ENCODE data around the gene NIPAL4.

Gene NIPAL4

DNA sequence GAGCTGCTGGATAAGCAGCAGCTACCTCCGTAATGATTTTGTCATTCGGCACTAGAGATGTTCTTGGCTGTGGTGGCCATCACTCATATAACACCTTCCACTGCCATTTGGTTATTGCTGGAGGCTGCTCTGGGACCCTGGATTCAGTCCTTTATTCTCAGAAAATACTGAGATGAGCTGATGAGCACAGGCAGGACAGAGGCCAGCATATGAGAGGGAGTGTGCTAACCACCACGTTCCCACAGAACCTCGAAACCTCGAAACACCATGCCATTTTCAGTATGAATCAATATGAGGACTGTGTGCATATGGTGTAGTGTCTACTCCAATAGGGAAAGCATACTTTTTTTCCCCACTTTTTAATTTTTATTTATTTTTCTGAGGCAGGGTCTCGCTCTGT, 59.0 kb downstream of the NIPAL4 start:
- no peak for DNase-seq

DNA sequence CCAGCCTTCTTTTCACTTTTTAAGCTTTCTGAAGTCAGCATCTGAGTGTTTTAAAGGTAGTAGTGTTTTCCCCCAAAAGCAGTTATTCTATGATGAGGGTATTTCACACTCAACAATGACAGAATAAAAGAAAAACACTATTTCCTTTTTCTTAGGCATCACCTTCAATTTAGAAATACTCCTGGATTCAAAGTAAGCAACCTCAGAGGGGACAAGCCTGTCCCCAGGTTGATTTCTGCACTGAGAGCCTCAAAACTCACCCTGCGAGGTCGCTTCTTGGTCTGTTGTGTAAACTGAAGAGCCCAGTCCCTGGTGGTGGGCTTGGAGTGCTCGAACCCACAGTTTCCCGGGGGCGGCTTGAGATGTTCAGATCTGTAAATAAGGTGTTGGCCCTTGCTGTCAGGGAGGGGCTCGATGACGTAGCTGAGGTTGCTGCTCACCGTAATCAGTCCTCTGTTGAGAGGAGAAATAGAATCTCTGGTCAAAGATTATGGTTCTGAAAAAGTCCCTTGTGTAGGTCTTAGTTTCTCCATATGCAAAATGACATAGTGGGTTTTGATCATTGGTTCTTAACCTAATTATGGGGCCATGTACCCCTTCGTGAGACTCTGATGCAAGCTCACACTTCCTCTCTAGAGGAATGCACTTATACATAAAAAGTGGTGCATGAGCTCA, 59.7 kb downstream of the NIPAL4 start:
- no peak for DNase-seq

DNA sequence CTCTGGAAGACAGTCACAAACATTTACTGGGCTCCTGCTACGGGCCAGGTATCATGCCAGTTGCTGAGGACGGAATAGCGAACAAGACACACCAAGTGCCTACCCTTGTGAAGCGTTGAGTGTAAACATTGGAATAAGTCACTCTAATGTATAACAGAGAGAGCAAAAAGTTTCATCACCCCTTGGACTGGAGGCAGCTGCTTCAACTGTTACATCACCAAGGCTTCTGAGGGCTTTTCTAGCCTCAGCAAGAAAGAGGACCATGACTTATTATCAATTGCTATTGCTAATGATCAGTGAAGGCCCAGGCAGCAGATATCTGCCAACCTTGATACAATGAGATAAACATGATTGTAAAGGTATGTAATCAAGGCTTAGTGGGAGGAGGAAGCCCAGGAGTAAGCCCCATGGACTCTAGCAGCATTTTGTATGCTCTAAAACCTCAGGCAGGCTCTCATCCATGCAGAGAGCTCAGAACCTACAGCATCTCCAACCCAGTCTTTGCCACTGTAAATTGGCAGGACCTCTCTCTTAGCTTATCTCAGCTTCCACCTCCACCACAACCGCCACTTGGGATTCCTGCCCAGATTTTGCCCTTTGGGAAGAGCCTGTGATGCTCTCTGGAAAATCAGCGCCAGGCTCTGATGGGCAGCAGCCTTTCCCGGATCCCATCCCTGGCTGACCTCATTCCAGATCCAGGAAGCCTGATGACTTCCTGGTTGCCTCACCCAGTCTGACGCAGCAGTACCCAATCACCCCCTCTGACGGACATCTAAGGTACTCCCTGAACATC, 61.1 kb downstream of the NIPAL4 start:
- no peak for DNase-seq

DNA sequence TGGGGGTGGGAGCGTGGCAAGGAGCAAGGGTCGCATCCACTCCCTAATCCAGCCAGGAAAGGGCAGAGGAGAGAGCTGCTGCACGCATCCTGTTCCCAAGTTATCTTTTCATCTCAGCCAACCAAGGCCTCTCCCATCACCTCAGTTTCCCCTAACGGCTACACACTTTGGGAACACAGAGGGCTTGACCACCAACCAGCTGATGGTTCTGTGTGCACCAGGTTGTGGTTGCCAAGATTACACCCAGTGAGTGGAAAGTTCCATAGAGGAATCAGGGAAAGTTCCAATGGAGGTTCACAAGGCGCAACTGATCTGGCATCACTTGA, 61.7 kb downstream of the NIPAL4 start:
- DNase-seq, result no peak

DNA sequence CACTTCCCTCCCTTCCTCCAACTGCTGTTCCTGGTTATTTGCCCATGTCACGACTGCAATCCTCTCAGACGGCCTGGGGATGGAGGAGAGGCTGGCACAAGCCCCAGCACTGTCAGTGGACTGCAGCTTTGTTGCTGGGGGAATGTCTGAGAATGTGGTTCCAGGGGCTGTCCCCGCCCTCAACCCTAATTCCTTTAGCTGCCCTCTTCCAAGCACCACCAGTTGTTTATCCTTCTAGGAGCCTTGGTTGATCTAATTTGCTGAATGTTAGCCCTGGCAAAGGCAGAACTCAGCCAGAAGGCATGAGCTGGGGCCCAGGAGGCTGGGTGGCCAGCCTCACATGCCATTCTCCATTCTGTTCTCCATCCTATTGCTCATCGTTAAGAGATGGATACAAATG, 64.0 kb downstream of the NIPAL4 start:
- DNase-seq, result no peak

All from activated T-cell treated with anti-CD3 and anti-CD28 coated beads for 4 hours (primary cell).